ENCODE measurements around the gene WDHD1. TPM values are rescaled to one million over a fixed set of nuclear protein-coding genes. Genes with fewer than 3 reads are reported as not detected.
"Not testable (repeated sequence)": the region's sequence is repeated elsewhere in the genome, so short reads cannot be mapped to it uniquely, and the experiment has no call there.

Gene WDHD1
- total and polyA plus RNA-seq, 8 donors, result 0.29 to 15.6 (median 1.2) TPM; not detected in 1

- Histone ChIP-seq H3K4me3 (no peak overlapping the region), H3K27me3 (no peaks in the 10 kb centered on the region), H3K9me3 (no peaks in the 10 kb centered on the region), H3K27ac (no peak overlapping the region), H3K4me1 (no peaks in the 10 kb centered on the region), H3K36me3 (no peaks in the 10 kb centered on the region)
- intact Hi-C loops (cut with DNase I; ENCODE audit: low total_unique reads), result no loop called here
- TF ChIP-seq, protein P1, sequence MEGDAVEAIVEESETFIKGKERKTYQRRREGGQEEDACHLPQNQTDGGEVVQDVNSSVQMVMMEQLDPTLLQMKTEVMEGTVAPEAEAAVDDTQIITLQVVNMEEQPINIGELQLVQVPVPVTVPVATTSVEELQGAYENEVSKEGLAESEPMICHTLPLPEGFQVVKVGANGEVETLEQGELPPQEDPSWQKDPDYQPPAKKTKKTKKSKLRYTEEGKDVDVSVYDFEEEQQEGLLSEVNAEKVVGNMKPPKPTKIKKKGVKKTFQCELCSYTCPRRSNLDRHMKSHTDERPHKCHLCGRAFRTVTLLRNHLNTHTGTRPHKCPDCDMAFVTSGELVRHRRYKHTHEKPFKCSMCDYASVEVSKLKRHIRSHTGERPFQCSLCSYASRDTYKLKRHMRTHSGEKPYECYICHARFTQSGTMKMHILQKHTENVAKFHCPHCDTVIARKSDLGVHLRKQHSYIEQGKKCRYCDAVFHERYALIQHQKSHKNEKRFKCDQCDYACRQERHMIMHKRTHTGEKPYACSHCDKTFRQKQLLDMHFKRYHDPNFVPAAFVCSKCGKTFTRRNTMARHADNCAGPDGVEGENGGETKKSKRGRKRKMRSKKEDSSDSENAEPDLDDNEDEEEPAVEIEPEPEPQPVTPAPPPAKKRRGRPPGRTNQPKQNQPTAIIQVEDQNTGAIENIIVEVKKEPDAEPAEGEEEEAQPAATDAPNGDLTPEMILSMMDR (IDR thresholded peaks at IDR 0.05), result no peak
- TF ChIP-seq EP300 (IDR thresholded peaks at IDR 0.05) (no peak), POLR2AphosphoS5 (IDR thresholded peaks at IDR 0.05) (no peak), POLR2A (IDR thresholded peaks at IDR 0.05) (no peak)
- DNase-seq, result no peak
- WGBS, 5 donors, result 74 to 85% (median 82%) methylated on average over 5 of the region's 5 CpGs
These were observed 52.0 kb downstream of the WDHD1 start for GRCh38 chr14:54974788-54975414.

DNA sequence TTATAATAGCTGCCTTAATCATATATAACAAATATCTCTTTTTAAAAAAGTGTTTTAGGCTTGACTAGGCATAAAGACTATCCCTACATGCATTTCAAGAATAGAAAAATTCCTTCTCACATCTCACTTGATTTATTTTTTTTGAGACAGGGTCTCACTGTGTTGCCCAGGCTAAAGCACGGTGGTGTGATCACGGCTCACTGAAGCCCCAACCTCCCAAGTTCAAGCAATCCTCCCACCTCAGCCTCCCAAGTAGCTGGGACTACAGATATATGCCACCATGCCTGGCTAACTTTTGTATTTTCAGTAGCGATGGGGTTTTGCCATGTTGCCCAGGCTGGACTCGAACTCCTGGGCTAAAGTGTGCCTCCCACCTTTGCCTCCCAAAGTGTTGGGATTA is 59.4 kb downstream of the WDHD1 start:
- Histone ChIP-seq H3K27ac (no peak overlapping the region), H3K4me3 (no peak overlapping the region), H3K4me1 (no peaks in the 10 kb centered on the region), H3K9me3 (no peaks in the 10 kb centered on the region), H3K27me3 (no peaks in the 10 kb centered on the region), H3K36me3 (peaks cover 0 to 6% (median 0%) of the 10 kb centered on the region in 4 donors)
- no peak for DNase-seq
- intact Hi-C loops (cut with DNase I; ENCODE audit: low total_unique reads), result no loop called here
- WGBS, 5 donors, result 92 to 98% (median 96%) methylated on average over 4 of the region's 4 CpGs
- TF ChIP-seq EP300 (IDR thresholded peaks at IDR 0.05), result no peak
- TF ChIP-seq, protein P1 (IDR thresholded peaks at IDR 0.05), result no peak
- no peak for TF ChIP-seq POLR2AphosphoS5 (IDR thresholded peaks at IDR 0.05)
- no peak for TF ChIP-seq POLR2A (IDR thresholded peaks at IDR 0.05)

DNA sequence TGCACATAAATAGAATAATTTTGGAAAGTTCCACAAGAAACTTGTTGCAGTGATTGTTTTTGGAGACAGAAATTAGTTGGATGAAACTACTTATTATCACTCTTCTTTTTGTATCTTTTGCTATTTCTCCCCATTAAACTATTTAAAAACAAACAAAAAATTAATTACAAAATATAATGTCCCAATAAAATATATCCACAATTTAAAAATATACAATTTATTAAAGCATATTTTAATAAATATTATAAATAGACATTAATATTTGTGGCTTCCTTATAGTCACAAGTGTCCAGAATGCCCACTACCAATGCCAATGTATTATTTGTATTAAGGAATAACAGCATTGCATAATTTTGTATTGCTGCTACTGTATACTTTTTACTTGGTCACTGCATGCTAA is 71.8 kb downstream of the WDHD1 start:
- no peaks in the 10 kb centered on the region for H3K4me1 ChIP-seq
- TF ChIP-seq, protein P1 (IDR thresholded peaks at IDR 0.05), result no peak
- intact Hi-C loops (cut with DNase I; ENCODE audit: low total_unique reads), result no loop called here
- no peaks in the 10 kb centered on the region for H3K9me3 ChIP-seq
- no peaks in the 10 kb centered on the region for H3K27me3 ChIP-seq
- H3K27ac ChIP-seq, result no peak overlapping the region
- no peak overlapping the region for H3K4me3 ChIP-seq
- DNase-seq, result no peak
- peaks cover 0 to 22% (median 7%) of the 10 kb centered on the region in 4 donors for H3K36me3 ChIP-seq

- H3K4me1 ChIP-seq; H3K27me3 ChIP-seq; H3K4me3 ChIP-seq; H3K9me3 ChIP-seq; intact Hi-C loops (cut with DNase I; ENCODE audit: low total_unique reads); DNase-seq; H3K27ac ChIP-seq: not testable (repeated sequence)
- peaks cover 0 to 18% (median 9%) of the 10 kb centered on the region in 4 donors for H3K36me3 ChIP-seq
- WGBS, 5 donors, result 93 to 100% (median 98%) methylated on average over 3 of the region's 3 CpGs
These were observed 73.3 kb downstream of the WDHD1 start for GRCh38 chr14:54953609-54954008.

- H3K4me1 ChIP-seq; H3K27ac ChIP-seq; H3K9me3 ChIP-seq; H3K27me3 ChIP-seq; intact Hi-C loops (cut with DNase I; ENCODE audit: low total_unique reads); DNase-seq; H3K4me3 ChIP-seq: not testable (repeated sequence)
- WGBS, 5 donors, result 86 to 100% (median 92%) methylated on average over 1 of the region's 1 CpG
- peaks cover 0 to 24% (median 11%) of the 10 kb centered on the region in 4 donors for H3K36me3 ChIP-seq
These were observed 74.1 kb downstream of the WDHD1 start for GRCh38 chr14:54952803-54953202.
